ENCODE results near the gene S100A4.

DNA sequence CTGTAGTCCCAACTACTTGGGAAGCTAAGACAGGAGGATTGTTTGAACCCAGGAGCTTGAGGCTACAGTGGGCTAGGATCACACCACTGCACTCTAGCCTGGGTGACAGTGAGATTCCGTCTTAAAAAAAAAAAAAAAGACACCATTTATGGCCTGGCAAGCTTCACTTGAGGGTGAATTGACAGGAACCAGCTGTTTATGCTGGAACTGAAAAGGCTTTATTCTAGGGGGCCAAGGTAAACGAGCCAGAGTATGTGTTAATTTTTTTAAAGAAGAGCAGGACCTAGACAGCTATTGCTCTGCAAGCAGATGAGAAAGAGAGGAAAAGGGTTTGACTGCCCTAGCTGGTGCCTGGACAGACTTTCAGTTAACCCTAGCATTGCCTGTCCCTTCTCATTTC lies 46.9 kb downstream of the S100A4 start:
- TF ChIP-seq POLR2A (IDR thresholded peaks at IDR 0.05), result no peak
- TF ChIP-seq, protein P1, sequence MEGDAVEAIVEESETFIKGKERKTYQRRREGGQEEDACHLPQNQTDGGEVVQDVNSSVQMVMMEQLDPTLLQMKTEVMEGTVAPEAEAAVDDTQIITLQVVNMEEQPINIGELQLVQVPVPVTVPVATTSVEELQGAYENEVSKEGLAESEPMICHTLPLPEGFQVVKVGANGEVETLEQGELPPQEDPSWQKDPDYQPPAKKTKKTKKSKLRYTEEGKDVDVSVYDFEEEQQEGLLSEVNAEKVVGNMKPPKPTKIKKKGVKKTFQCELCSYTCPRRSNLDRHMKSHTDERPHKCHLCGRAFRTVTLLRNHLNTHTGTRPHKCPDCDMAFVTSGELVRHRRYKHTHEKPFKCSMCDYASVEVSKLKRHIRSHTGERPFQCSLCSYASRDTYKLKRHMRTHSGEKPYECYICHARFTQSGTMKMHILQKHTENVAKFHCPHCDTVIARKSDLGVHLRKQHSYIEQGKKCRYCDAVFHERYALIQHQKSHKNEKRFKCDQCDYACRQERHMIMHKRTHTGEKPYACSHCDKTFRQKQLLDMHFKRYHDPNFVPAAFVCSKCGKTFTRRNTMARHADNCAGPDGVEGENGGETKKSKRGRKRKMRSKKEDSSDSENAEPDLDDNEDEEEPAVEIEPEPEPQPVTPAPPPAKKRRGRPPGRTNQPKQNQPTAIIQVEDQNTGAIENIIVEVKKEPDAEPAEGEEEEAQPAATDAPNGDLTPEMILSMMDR (IDR thresholded peaks at IDR 0.05), result no peak

All from esophagus squamous epithelium (tissue), 4 donors.